ENCODE measurements around the gene FGR.

Gene FGR

GRCh38 chr1:27666294-27666693 lies 31.3 kb upstream of the FGR start:
- TF ChIP-seq MYC (IDR thresholded peaks at IDR 0.05; ENCODE audit: low read depth, low read length) = no peak
- no peak for TF ChIP-seq POLR2A (IDR thresholded peaks at IDR 0.05; ENCODE audit: extremely low read depth, insufficient read length)
- TF ChIP-seq MAX (IDR thresholded peaks at IDR 0.05; ENCODE audit: low read depth, low read length) = no peak
- no peak for TF ChIP-seq CTCF (IDR thresholded peaks at IDR 0.05; ENCODE audit: low read depth, low read length)
- H3K4me3 ChIP-seq (ENCODE audit: low read depth, low read length) = no peak overlapping the region
- DNase-seq (ENCODE audit: low read depth) = no peak

GRCh38 chr1:27665016-27665651 lies 30.1 kb upstream of the FGR start:
- no peak for DNase-seq (ENCODE audit: low read depth)
- no peak overlapping the region for H3K4me3 ChIP-seq (ENCODE audit: low read depth, low read length)
- TF ChIP-seq CTCF (IDR thresholded peaks at IDR 0.05; ENCODE audit: low read depth, low read length) = no peak

- TF ChIP-seq CTCF (IDR thresholded peaks at IDR 0.05; ENCODE audit: low read depth, low read length) (no peak), MYC (IDR thresholded peaks at IDR 0.05; ENCODE audit: low read depth, low read length) (no peak), POLR2A (IDR thresholded peaks at IDR 0.05; ENCODE audit: extremely low read depth, insufficient read length) (no peak)
- DNase-seq (ENCODE audit: low read depth) = peak; percentile 68
- no peak overlapping the region for H3K4me3 ChIP-seq (ENCODE audit: low read depth, low read length)
Observed at GRCh38 chr1:27664291-27664690, 29.3 kb upstream of the FGR start.

- peak; percentile 90 for DNase-seq (ENCODE audit: low read depth)
Observed at GRCh38 chr1:27662707-27663393, 27.9 kb upstream of the FGR start.

GRCh38 chr1:27662261-27662660 lies 27.3 kb upstream of the FGR start:
- no peak for DNase-seq (ENCODE audit: low read depth)
- no peak overlapping the region for H3K4me3 ChIP-seq (ENCODE audit: low read depth, low read length)
- TF ChIP-seq POLR2A (IDR thresholded peaks at IDR 0.05; ENCODE audit: extremely low read depth, insufficient read length) (no peak), MAX (IDR thresholded peaks at IDR 0.05; ENCODE audit: low read depth, low read length) (no peak), MYC (IDR thresholded peaks at IDR 0.05; ENCODE audit: low read depth, low read length) (no peak), CTCF (IDR thresholded peaks at IDR 0.05; ENCODE audit: low read depth, low read length) (no peak)

More at GRCh38 chr1:27662707-27663393, 27.9 kb upstream of the FGR start:
- H3K4me3 ChIP-seq (ENCODE audit: low read depth, low read length) = no peak overlapping the region
- TF ChIP-seq CTCF (IDR thresholded peaks at IDR 0.05; ENCODE audit: low read depth, low read length) (peak; percentile 77), MAX (IDR thresholded peaks at IDR 0.05; ENCODE audit: low read depth, low read length) (no peak), POLR2A (IDR thresholded peaks at IDR 0.05; ENCODE audit: extremely low read depth, insufficient read length) (no peak)

Data from NB4 (cell line).